GM19463 (cell line): ENCODE measurements around the gene ZNF416.
A peak's percentile ranks its signal among the peaks of the same experiment; 100 is the strongest.

Experiments used
- ATAC-seq: cut with Tn5 transposase; IDR thresholded peaks from one replicate; pipeline ENCODE4 v1.9.1; 2021; ENCODE audit warnings: mild to moderate bottlenecking, moderate library complexity; ENCODE audit not compliant: unreplicated experiment

Gene ZNF416

GRCh38 chr19:57559404-57560025 is 19.2 kb downstream of the ZNF416 start, which contains the start of gene ZNF550:
TSS of gene ZNF550 (minus strand) at chr19:57559863. CDS start at chr19:57559682, 181 bp downstream.
- ATAC-seq, result peak; percentile 100

DNA sequence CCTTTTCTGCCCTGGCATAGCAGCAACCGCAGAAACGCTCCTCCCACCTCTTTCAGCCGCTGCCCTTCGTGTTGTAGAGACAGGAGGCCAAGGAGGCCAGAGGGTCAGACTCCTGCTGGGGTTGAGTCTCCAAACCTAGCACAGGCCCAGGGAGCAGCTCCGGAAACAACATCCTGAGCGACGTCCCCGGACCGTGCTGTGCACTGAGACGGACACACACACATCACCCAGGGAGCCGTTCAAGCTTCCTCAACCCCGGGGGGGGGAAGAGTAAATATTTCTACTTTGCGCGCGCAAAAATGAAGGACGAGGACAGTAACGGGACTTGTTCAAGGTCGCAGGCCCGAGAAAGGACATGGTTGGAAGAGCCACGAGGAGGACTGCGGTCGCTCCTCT is 19.7 kb downstream of the ZNF416 start:
- no peak for ATAC-seq

GRCh38 chr19:57558525-57558924 is 20.2 kb downstream of the ZNF416 start:
- no peak for ATAC-seq

GRCh38 chr19:57557659-57558058 is 21.1 kb downstream of the ZNF416 start:
- ATAC-seq, result no peak

- ATAC-seq, result no peak
These were observed 26.3 kb downstream of the ZNF416 start for GRCh38 chr19:57552432-57552831.

DNA sequence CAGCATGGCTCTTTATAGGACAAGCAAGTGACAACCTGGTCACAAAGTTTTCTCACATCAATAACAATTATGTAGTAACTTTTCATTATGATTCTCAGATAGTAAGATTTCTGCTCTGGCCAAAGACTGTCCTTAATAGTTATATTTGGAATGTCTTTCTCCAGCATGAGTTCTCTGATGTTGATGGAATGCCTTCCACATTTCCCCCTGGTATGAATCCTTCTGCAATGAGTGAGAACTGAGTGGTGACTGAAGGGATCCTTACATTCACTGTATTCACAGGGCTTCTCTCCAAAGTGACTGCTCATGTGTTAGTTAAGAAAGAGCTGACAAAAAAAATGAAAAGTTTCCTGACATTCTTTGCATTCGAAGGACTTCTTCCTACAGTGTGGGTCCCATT is 32.2 kb downstream of the ZNF416 start:
- no peak for ATAC-seq

DNA sequence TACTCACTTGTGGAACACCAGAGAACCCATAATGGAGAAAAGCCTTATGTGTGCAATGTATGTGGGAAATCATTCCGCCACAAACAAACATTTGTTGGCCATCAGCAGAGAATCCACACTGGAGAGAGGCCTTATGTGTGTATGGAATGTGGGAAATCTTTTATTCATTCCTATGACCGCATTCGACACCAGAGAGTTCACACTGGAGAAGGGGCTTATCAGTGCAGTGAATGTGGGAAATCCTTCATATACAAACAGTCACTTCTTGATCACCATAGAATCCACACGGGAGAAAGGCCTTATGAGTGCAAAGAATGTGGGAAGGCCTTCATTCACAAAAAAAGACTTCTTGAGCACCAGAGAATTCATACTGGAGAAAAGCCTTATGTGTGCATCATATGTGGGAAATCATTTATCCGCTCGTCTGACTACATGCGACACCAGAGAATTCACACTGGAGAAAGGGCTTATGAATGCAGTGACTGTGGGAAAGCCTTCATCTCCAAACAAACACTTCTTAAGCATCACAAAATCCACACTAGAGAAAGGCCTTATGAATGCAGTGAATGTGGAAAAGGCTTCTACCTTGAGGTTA is 40.7 kb downstream of the ZNF416 start:
- no peak for ATAC-seq

DNA sequence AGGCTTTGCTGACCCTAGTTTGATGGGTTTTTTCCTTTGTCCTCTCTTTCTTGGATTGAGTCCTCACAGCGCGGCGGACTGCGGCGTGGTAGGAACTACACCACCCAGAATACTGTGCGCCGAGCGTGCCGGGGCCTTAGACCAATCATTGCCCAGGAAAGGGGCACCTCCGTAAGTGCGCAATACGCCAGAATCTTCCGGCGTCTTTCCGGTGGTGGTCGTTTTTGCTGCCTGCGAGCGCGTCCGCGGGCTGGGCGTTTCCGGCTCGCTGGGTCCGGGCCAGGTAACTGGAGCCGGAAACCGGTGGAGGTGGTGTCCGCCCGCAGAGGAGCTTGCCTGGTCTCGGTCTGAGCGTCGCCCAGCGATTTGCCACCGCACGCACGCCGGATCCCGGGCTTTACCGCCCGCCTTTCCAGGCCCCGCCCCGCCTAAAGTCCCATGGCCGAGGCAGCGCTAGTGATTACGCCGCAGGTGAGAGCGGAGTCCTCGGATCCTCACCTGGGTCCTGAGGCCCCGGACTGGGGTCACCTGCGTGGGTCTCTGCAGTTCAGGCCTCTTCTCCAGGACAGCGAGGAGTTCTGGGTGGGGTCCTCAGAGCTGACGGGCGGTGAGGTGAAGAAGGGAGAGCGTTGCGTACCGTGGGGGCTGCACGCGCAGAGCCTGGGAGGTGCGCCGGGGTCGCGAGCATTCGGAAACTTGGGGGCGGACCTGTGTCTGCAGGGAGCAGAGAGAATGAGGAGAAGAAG is 51.4 kb downstream of the ZNF416 start, which contains the start of gene ZNF549:
TSS of gene ZNF549 (plus strand) at position 221 of the 746 bp plus-strand sequence. CDS start at position 439, 218 bp downstream.
- peak; percentile 99 for ATAC-seq
